HCT116 (cell line): ENCODE results near the gene ANO9. TPM values are rescaled to one million over a fixed set of nuclear protein-coding genes. Genes with fewer than 3 reads are reported as not detected.
A peak's percentile ranks its signal among the peaks of the same experiment; 100 is the strongest.

Source experiments
- ATAC-seq: fragments of 200-7000 bp; cut with Tn5 transposase; 2 replicates; pipeline ENCODE4 v1.9.1; 2020; ENCODE audit warnings: mild to moderate bottlenecking, moderate library complexity
- BruUV-seq: library from RNA; stranded (reverse); fragments of 400-500 nt; replicated peaks from 2 replicates; lab custom pipeline; 2021; lab: Mats Ljungman, UMichigan
- CTCF ChIA-PET: fragments of 300-600 bp; sonication (Branson Sonifier 250); formaldehyde crosslinking; loops from one replicate; lab custom pipeline; 2021; ENCODE audit warnings: antibody characterized with exemption; lab: Charles Lee
- POLR2A ChIA-PET: fragments of 300-600, 350-600 bp; sonication (Branson Sonifier 250); formaldehyde crosslinking; loops from one replicate; lab custom pipeline; 2021; ENCODE audit warnings: antibody characterized with exemption; lab: Charles Lee
- RAD21 ChIA-PET, 2 experiments: fragments of 300-600 bp; sonication (Branson Sonifier 250); formaldehyde crosslinking; loops; one replicate each; lab custom pipeline; 2023; ENCODE audit warnings: low total read pairs in 2 of 2; ENCODE audit not compliant: uncharacterized antibody in 2 of 2, unreplicated experiment in 2 of 2, low non-redundant PET in 1 of 2; lab: Charles Lee
- DNase-seq: peaks from one replicate; pipeline ENCODE4 v3.0.0-alpha.2; 2010; ENCODE audit warnings: low read depth, low spot score
- H2AFZ ChIP-seq: fragments of 200-600 bp; shearing (Covaris generic), sonication (generic); 2 replicates; pipeline ENCODE4 v1.6.1; 2017; ENCODE audit warnings: low read depth, mixed run types, mixed read lengths, antibody characterized with exemption, low read length; ENCODE audit not compliant: poor library complexity, severe bottlenecking
- H3K27ac ChIP-seq: 2 replicates; pipeline ENCODE4 v1.5.1; 2012; ENCODE audit warnings: low read depth, low read length
- H3K27me3 ChIP-seq: fragments of 200-600 bp; sonication (generic); 2 replicates; pipeline ENCODE4 v1.6.1; 2016; ENCODE audit warnings: mixed run types, low read length, mixed read lengths; ENCODE audit not compliant: insufficient read depth
- H3K36me3 ChIP-seq, 2 experiments: fragments of 200-500 bp in 1 of 2; fragments of 200-600 bp in 1 of 2; sonication (Bioruptor generic) in 1 of 2; sonication (generic) in 1 of 2; 2 replicates each; pipeline versions ENCODE4 v1.5.1 to v1.6.1; 2014 to 2016; ENCODE audit warnings: low read length in 2 of 2, inconsistent platforms in 1 of 2, mixed read lengths in 1 of 2, mixed run types in 1 of 2; ENCODE audit not compliant: insufficient read depth in 2 of 2, control insufficient read depth in 1 of 2
- H3K4me1 ChIP-seq, 2 experiments: fragments of 200-600 bp in 1 of 2; sonication (generic) in 1 of 2; 2 replicates each; pipeline versions ENCODE4 v1.5.1 to v1.6.1; 2012 to 2017; ENCODE audit warnings: low read length in 2 of 2, inconsistent platforms in 1 of 2, mild to moderate bottlenecking in 1 of 2, mixed read lengths in 1 of 2, mixed run types in 1 of 2, moderate library complexity in 1 of 2; ENCODE audit not compliant: insufficient read depth in 2 of 2, control insufficient read depth in 1 of 2
- H3K4me2 ChIP-seq: fragments of 200-600 bp; sonication (generic); 2 replicates; pipeline ENCODE4 v1.6.1; 2017; ENCODE audit warnings: mixed run types, low read length, mixed read lengths
- H3K4me3 ChIP-seq, 2 experiments: fragments of 200-600 bp in 1 of 2; sonication (generic) in 1 of 2; replicated peaks in 1 of 2; 2 replicates each; pipeline ENCODE4 v1.5.1; 2011 to 2016; ENCODE audit warnings: low read length in 2 of 2, control low read depth in 1 of 2, low read depth in 1 of 2, mild to moderate bottlenecking in 1 of 2, mixed read lengths in 1 of 2, mixed run types in 1 of 2
- H3K79me2 ChIP-seq: fragments of 200-600 bp; sonication (generic); 2 replicates; pipeline ENCODE4 v1.6.1; 2017; ENCODE audit warnings: mild to moderate bottlenecking, mixed run types, low read length, moderate library complexity, mixed read lengths; ENCODE audit not compliant: insufficient read depth
- H3K9ac ChIP-seq: fragments of 200-600 bp; sonication (generic); 2 replicates; pipeline ENCODE4 v1.6.1; 2016; ENCODE audit warnings: low read length, mixed read lengths
- H3K9me2 ChIP-seq: fragments of 200-600 bp; sonication (generic), shearing (Covaris generic); 2 replicates; pipeline ENCODE4 v1.6.1; 2017; ENCODE audit warnings: mixed run types, mild to moderate bottlenecking, moderate library complexity; ENCODE audit not compliant: insufficient read depth
- H3K9me3 ChIP-seq, 2 experiments: fragments of 200-500 bp in 1 of 2; fragments of 200-600 bp in 1 of 2; sonication (Bioruptor generic) in 1 of 2; sonication (generic) in 1 of 2; 2 replicates each; pipeline ENCODE4 v1.6.1; 2014 to 2017; ENCODE audit warnings: low read length in 2 of 2, mixed read lengths in 2 of 2, inconsistent platforms in 1 of 2, low read depth in 1 of 2, mild to moderate bottlenecking in 1 of 2, mixed run types in 1 of 2, moderate library complexity in 1 of 2; ENCODE audit not compliant: control insufficient read depth in 1 of 2, insufficient read depth in 1 of 2
- H4K20me1 ChIP-seq: fragments of 200-600 bp; sonication (generic), shearing (Covaris generic); 2 replicates; pipeline ENCODE4 v1.6.1; 2017; ENCODE audit warnings: mixed run types, mild to moderate bottlenecking, moderate library complexity; ENCODE audit not compliant: insufficient read depth
- EZH2phosphoT487 ChIP-seq: fragments of 200-600 bp; IDR thresholded peaks from 2 replicates; pipeline ENCODE4 v1.6.1; 2018; ENCODE audit warnings: antibody characterized with exemption, borderline replicate concordance
- POLR2A ChIP-seq: IDR thresholded peaks from 2 replicates; pipeline ENCODE4 v1.7.0; 2011; ENCODE audit warnings: borderline replicate concordance; ENCODE audit not compliant: insufficient read depth, insufficient read length; ENCODE audit errors: extremely low read depth
- POLR2AphosphoS5 ChIP-seq: IDR thresholded peaks from 2 replicates; pipeline ENCODE4 v1.6.1; 2011; ENCODE audit warnings: mild to moderate bottlenecking, low read depth, low read length, moderate library complexity
- SRF ChIP-seq: IDR thresholded peaks from 2 replicates; pipeline ENCODE4 v1.6.1; 2012; ENCODE audit warnings: low read depth
- TCF7L2 ChIP-seq: IDR thresholded peaks from 2 replicates; pipeline ENCODE4 v1.7.0; 2011; ENCODE audit warnings: borderline replicate concordance, inconsistent platforms; ENCODE audit not compliant: insufficient read depth, insufficient read length; ENCODE audit errors: extremely low read depth
- ZFX ChIP-seq: fragments of 450-650 bp; IDR thresholded peaks from 2 replicates; pipeline ENCODE4 v1.6.1; 2017
- intact Hi-C: fragments of 100-400 bp; cut with micrococcal nuclease; formaldehyde crosslinking; loops from 2 replicates; pipeline ENCODE4 v1.10.0; 2022
- total RNA-seq: library from RNA; stranded (reverse); gene quantifications from one replicate; pipeline ENCODE4 v1.2.1, GENCODE V29; 2021; ENCODE audit not compliant: unreplicated experiment
- TF ChIP-seq, protein P1 (sequence below): IDR thresholded peaks from 2 replicates; pipeline ENCODE4 v1.6.1; 2012

The ANO9 gene
- total RNA-seq, 1 experiment from 2014 or later = 70.3 TPM

DNA sequence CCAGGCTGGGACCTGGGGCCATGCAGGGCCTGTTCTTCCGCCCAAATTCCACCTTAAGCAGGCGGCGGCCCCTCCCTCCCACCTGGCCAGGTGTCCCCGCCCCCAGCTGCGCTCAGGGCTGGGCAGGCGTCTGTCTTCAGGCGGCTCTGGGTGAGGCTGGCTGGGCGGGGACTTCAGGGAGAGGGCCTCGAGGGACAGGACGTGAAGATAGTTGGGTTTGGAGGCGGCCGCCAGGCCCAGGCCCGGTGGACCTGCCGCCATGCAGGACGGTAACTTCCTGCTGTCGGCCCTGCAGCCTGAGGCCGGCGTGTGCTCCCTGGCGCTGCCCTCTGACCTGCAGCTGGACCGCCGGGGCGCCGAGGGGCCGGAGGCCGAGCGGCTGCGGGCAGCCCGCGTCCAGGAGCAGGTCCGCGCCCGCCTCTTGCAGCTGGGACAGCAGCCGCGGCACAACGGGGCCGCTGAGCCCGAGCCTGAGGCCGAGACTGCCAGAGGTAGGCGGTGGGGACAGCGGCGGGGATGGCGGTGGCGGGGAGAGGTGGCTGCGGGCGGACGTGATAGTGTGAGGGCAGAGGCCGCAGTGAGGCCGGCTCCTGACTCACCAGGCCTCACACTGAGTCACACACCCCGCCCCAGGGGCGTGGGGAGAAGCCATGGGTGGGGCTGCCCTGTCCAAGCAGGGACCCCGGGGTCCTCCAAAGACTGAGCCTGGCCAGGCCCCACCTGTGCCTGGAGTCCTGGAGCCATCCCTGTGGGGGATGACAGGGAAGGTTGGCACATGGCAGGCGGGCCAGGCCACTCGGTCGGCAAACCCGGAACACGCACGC is 47.6 kb downstream of the ANO9 start, which contains the start of gene PKP3 (continued):
- TF ChIP-seq SRF (no peak), ZFX (peak; percentile 96), EZH2phosphoT487 (no peak), TCF7L2 (no peak)

DNA sequence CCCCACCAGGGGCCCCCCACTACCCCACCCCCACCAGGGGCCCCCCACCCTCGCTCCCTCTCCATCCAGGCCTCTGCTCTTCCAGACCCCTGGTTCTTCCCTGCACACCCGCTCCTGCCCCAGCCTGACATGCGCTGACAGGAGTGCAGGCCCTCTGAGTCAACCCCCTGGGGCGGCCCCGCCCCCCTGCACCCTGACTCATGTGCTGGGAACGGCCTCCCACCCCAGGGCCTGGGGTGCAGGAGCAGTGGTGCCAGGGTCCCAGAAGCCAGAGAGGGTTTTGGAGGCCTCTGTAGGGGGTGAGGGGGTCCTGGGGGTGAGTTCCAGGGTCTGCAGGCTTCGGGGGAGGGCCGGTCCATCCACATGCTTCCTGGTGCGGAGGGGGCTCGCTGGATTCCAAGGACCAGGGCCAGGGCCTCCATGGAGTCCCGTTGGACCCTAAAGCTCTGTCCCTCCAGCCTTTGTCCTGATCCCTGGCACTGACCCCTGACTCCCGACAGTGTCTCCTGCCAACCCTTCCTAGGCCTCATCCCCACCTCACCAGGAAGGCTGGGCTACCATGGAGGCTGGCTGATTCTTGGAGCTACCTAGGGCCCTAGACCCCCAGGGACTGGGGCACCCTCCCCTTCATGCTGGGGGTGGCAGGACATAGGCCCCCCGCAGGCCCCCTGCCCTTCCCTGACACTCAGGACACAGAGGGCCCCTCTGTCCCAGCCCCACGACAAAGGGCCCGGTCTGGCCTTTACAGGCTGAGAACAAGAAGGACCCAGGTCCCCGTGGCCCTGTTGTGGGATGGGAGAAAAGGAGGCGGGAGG is 48.4 kb downstream of the ANO9 start:
- Histone ChIP-seq H3K27ac (peak overlapping the region; percentile 98), H3K36me3 (peaks cover 5 to 23% of the 10 kb centered on the region in 2 experiments; a peak in 2 of 4 replicates), H3K4me3 (peak overlapping the region; percentile 80 to 90), H3K79me2 (peaks cover 37% of the 10 kb centered on the region), H3K9ac (peak overlapping the region; percentile 88), H2AFZ (no peak overlapping the region), H3K4me1 (peaks cover 30 to 49% of the 10 kb centered on the region in 2 experiments), H3K9me2 (no peaks in the 10 kb centered on the region), H3K4me2 (peak overlapping the region; percentile 99), H3K9me3 (no peaks in the 10 kb centered on the region), H4K20me1 (no peaks in the 10 kb centered on the region), H3K27me3 (no peaks in the 10 kb centered on the region)
- ChIA-PET RAD21 (no interaction called here), CTCF (no interaction called here), POLR2A (interaction anchor here (1.8 kb wide), 1 partner anchor 13 kb away, joined by 5 read pairs; no protein-coding TSS in a partner anchor)
- TSS peak; percentile 85 for BruUV-seq
- intact Hi-C loops = loop anchor here (1.0 to 10.0 kb wide), 3 partner anchors 55 to 113 kb away; partner anchors contain the start of genes IFITM2 and RNH1
- DNase-seq (peak; percentile 57), ATAC-seq (peak; percentile 67)
- TF ChIP-seq, protein P1, sequence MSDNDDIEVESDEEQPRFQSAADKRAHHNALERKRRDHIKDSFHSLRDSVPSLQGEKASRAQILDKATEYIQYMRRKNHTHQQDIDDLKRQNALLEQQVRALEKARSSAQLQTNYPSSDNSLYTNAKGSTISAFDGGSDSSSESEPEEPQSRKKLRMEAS = no peak
- TF ChIP-seq POLR2AphosphoS5 (peak; percentile 53; the same call in 1 of the 2 replicates), EZH2phosphoT487 (no peak), POLR2A (peak; percentile 9)
